Liver (tissue), 9 donors: Measurements from ENCODE around the gene PNMA8A. TPM values are rescaled to one million over a fixed set of nuclear protein-coding genes. Genes with fewer than 3 reads are reported as not detected.

Experiments
- DNase-seq: peaks from one replicate; pipeline ENCODE4 v3.0.0-alpha.2; 2017; ENCODE audit warnings: low spot score
- H3K27ac ChIP-seq, 2 donors: one replicate each; pipeline ENCODE4 v1.7.0; 2013; ENCODE audit warnings: inconsistent platforms in 2 of 2, low read length in 2 of 2, control low read depth in 1 of 2, low read depth in 1 of 2, mild to moderate bottlenecking in 1 of 2
- H3K27me3 ChIP-seq, 4 donors: one replicate each; pipeline versions ENCODE4 v1.6.1 to v1.7.0; 2013; ENCODE audit warnings: low read length in 3 of 4, inconsistent platforms in 1 of 4, mild to moderate bottlenecking in 1 of 4, moderate library complexity in 1 of 4; ENCODE audit not compliant: control insufficient read depth in 4 of 4, insufficient read depth in 4 of 4
- H3K36me3 ChIP-seq, 4 donors: one replicate each; pipeline versions ENCODE4 v1.6.1 to v1.7.0; 2013; ENCODE audit warnings: low read length in 3 of 4, mild to moderate bottlenecking in 3 of 4, low read depth in 1 of 4, moderate library complexity in 1 of 4; ENCODE audit not compliant: control insufficient read depth in 4 of 4, insufficient read depth in 3 of 4
- H3K4me1 ChIP-seq, 4 donors: one replicate each; pipeline versions ENCODE4 v1.6.1 to v1.7.0; 2013; ENCODE audit warnings: low read length in 3 of 4, mild to moderate bottlenecking in 3 of 4, moderate library complexity in 1 of 4; ENCODE audit not compliant: control insufficient read depth in 4 of 4, insufficient read depth in 4 of 4
- H3K4me3 ChIP-seq, 3 donors: one replicate each; pipeline versions ENCODE4 v1.6.1 to v1.7.0; 2013; ENCODE audit warnings: low read length in 3 of 3, control low read depth in 1 of 3, low read depth in 1 of 3, mild to moderate bottlenecking in 1 of 3
- H3K9ac ChIP-seq, 2 donors: one replicate each; pipeline ENCODE4 v1.7.0; 2013; ENCODE audit warnings: low read length in 2 of 2, mild to moderate bottlenecking in 2 of 2, moderate library complexity in 2 of 2, control low read depth in 1 of 2, low read depth in 1 of 2
- H3K9me3 ChIP-seq, 4 donors: one replicate each; pipeline versions ENCODE4 v1.6.1 to v1.7.0; 2013; ENCODE audit warnings: low read length in 3 of 4; ENCODE audit not compliant: control insufficient read depth in 4 of 4
- CTCF ChIP-seq: fragments of 150-350 bp; IDR thresholded peaks from 2 replicates; pipeline ENCODE4 v1.5.1; 2017; ENCODE audit warnings: improper control_type of control experiment, low read depth, low read length; ENCODE audit not compliant: missing input control
- EGR1 ChIP-seq, 2 donors: IDR thresholded peaks; 2 replicates each; pipeline ENCODE4 v1.6.1; 2016 to 2018; ENCODE audit warnings: antibody characterized with exemption in 2 of 2, low read depth in 2 of 2
- FOXA1 ChIP-seq: IDR thresholded peaks from 2 replicates; pipeline ENCODE4 v1.6.1; 2016; ENCODE audit warnings: antibody characterized with exemption
- FOXA2 ChIP-seq: IDR thresholded peaks from 2 replicates; pipeline ENCODE4 v1.6.1; 2016; ENCODE audit warnings: antibody characterized with exemption
- GABPA ChIP-seq, 2 donors: IDR thresholded peaks in 1 of 2; conservative IDR thresholded peaks in 1 of 2; 2 replicates each; pipeline ENCODE4 v1.6.1; 2016; ENCODE audit warnings: antibody characterized with exemption in 2 of 2, mild to moderate bottlenecking in 1 of 2, moderate library complexity in 1 of 2
- HNF4A ChIP-seq, 2 donors: conservative IDR thresholded peaks; 2 replicates each; pipeline ENCODE4 v1.6.1; 2016; ENCODE audit warnings: antibody characterized with exemption in 2 of 2, mild to moderate bottlenecking in 2 of 2
- HNF4G ChIP-seq: IDR thresholded peaks from 2 replicates; pipeline ENCODE4 v1.6.1; 2016; ENCODE audit warnings: antibody characterized with exemption
- JUND ChIP-seq, 2 donors: IDR thresholded peaks; 2 replicates each; pipeline ENCODE4 v1.6.1; 2016; ENCODE audit warnings: antibody characterized with exemption in 2 of 2
- MAX ChIP-seq: IDR thresholded peaks from 2 replicates; pipeline ENCODE4 v1.6.1; 2016; ENCODE audit warnings: antibody characterized with exemption
- NR2F2 ChIP-seq: IDR thresholded peaks from 2 replicates; pipeline ENCODE4 v1.6.1; 2016; ENCODE audit warnings: antibody characterized with exemption
- RAD21 ChIP-seq, 2 donors: IDR thresholded peaks; 2 replicates each; pipeline ENCODE4 v1.6.1; 2016; ENCODE audit warnings: antibody characterized with exemption in 2 of 2, mild to moderate bottlenecking in 2 of 2
- RXRA ChIP-seq, 2 donors: IDR thresholded peaks; 2 replicates each; pipeline ENCODE4 v1.6.1; 2017 to 2018; ENCODE audit warnings: antibody characterized with exemption in 2 of 2, mild to moderate bottlenecking in 1 of 2
- SP1 ChIP-seq: IDR thresholded peaks from 2 replicates; pipeline ENCODE4 v1.6.1; 2018; ENCODE audit warnings: antibody characterized with exemption, mild to moderate bottlenecking
- TAF1 ChIP-seq: conservative IDR thresholded peaks from 2 replicates; pipeline ENCODE4 v1.6.1; 2016; ENCODE audit warnings: antibody characterized with exemption, mild to moderate bottlenecking
- YY1 ChIP-seq: IDR thresholded peaks from 2 replicates; pipeline ENCODE4 v1.6.1; 2016; ENCODE audit warnings: antibody characterized with exemption, mild to moderate bottlenecking
- WGBS: extraction: QIAGEN DNeasy Blood & Tissue Kit; methylation state at CpG from one replicate; pipeline ENCODE4 v1.1.7; 2013; 5-methylcytosine and 5-hydroxymethylcytosine counted together
- polyA plus RNA-seq, 2 donors: library from polyadenylated mRNA; stranded (reverse) in 1 of 2; unstranded in 1 of 2; fragments of 200-250 nt in 1 of 2; fragments of >200 nt in 1 of 2; fragmentation: Nextera tagmentation in 1 of 2; extraction: Ambion mirVana in 1 of 2; gene quantifications; one replicate each; pipeline versions ENCODE4 v1.2.1 to v1.2.3, GENCODE V29; 2013 to 2015
- total RNA-seq, 2 donors: library from RNA; depleted of rRNA; stranded (reverse); fragments of >200 nt; gene quantifications; one replicate each; pipeline ENCODE4 v1.2.3, GENCODE V29; 2014
- TF ChIP-seq, protein P1 (sequence below): IDR thresholded peaks from 2 replicates; pipeline ENCODE4 v1.6.1; 2016; ENCODE audit warnings: antibody characterized with exemption, mild to moderate bottlenecking
- TF ChIP-seq, protein P2 (sequence below): IDR thresholded peaks from 2 replicates; pipeline ENCODE4 v1.6.1; 2016; ENCODE audit warnings: antibody characterized with exemption
- TF ChIP-seq, protein P3 (sequence below): IDR thresholded peaks from 2 replicates; pipeline ENCODE4 v1.6.1; 2016; ENCODE audit warnings: antibody characterized with exemption
- donor health status: healthy.
- donor health status: healthy.
- donor health status: healthy.
- donor health status: healthy.
- donor health status: healthy.

PNMA8A gene
- total and polyA plus RNA-seq, 4 donors, result 0.17 to 0.93 (median 0.22) TPM; not detected in 1

DNA sequence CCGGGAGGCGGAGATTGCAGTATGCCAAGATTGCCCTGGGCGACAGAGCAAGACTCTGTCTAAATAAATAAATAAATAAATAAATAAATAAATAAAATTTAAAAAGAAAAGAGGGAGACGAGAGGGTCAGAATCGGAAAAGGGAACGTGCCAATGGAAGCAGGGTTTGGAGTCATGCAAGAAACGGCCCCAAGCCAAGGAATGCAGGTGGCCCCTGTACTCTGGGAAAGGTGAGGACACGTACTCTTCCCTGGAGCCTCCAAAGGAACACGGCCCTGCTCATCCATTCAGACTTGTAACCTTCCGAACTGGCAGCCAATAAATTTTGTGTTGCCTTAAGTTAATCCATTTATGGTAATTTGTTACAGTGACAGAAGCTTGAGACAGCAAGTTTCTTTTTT lies 22.8 kb downstream of the PNMA8A start:
- no peaks in the 10 kb centered on the region for H3K27me3 ChIP-seq
- no peaks in the 10 kb centered on the region for H3K36me3 ChIP-seq
- 93% methylated on average over 10 of the region's 10 CpGs for WGBS
- no peak for DNase-seq
- H3K4me1 ChIP-seq, result no peaks in the 10 kb centered on the region
- no peaks in the 10 kb centered on the region for H3K9me3 ChIP-seq
- no peak overlapping the region for H3K4me3 ChIP-seq
- no peak overlapping the region for H3K9ac ChIP-seq
- no peak for TF ChIP-seq HNF4A (conservative IDR thresholded peaks at IDR 0.05)
- no peak for TF ChIP-seq GABPA (IDR thresholded peaks at IDR 0.05 in 1 of 2, conservative IDR thresholded peaks at IDR 0.05 in 1 of 2)
- TF ChIP-seq SP1, result no peak
- TF ChIP-seq RAD21 (IDR thresholded peaks at IDR 0.05), result no peak
- TF ChIP-seq FOXA2, result no peak
- TF ChIP-seq, protein P1, sequence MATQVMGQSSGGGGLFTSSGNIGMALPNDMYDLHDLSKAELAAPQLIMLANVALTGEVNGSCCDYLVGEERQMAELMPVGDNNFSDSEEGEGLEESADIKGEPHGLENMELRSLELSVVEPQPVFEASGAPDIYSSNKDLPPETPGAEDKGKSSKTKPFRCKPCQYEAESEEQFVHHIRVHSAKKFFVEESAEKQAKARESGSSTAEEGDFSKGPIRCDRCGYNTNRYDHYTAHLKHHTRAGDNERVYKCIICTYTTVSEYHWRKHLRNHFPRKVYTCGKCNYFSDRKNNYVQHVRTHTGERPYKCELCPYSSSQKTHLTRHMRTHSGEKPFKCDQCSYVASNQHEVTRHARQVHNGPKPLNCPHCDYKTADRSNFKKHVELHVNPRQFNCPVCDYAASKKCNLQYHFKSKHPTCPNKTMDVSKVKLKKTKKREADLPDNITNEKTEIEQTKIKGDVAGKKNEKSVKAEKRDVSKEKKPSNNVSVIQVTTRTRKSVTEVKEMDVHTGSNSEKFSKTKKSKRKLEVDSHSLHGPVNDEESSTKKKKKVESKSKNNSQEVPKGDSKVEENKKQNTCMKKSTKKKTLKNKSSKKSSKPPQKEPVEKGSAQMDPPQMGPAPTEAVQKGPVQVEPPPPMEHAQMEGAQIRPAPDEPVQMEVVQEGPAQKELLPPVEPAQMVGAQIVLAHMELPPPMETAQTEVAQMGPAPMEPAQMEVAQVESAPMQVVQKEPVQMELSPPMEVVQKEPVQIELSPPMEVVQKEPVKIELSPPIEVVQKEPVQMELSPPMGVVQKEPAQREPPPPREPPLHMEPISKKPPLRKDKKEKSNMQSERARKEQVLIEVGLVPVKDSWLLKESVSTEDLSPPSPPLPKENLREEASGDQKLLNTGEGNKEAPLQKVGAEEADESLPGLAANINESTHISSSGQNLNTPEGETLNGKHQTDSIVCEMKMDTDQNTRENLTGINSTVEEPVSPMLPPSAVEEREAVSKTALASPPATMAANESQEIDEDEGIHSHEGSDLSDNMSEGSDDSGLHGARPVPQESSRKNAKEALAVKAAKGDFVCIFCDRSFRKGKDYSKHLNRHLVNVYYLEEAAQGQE, result no peak
- no peak for TF ChIP-seq RXRA (IDR thresholded peaks at IDR 0.05)
- TF ChIP-seq EGR1 (IDR thresholded peaks at IDR 0.05; ENCODE audit: low read depth in 2 of 2), result no peak
- no peak for TF ChIP-seq TAF1
- no peak for TF ChIP-seq FOXA1
- no peak for TF ChIP-seq NR2F2
- TF ChIP-seq YY1, result no peak
- H3K27ac ChIP-seq, result no peak overlapping the region

GRCh38 chr19:46447824-46448223 lies 23.5 kb downstream of the PNMA8A start:
- H3K27ac ChIP-seq, result no peak overlapping the region
- no peaks in the 10 kb centered on the region for H3K9me3 ChIP-seq
- 69% methylated on average over 5 of the region's 5 CpGs for WGBS
- no peak overlapping the region for H3K9ac ChIP-seq
- H3K4me3 ChIP-seq, result no peak overlapping the region
- no peak for DNase-seq
- TF ChIP-seq JUND (IDR thresholded peaks at IDR 0.05), result no peak
- TF ChIP-seq, protein P2, sequence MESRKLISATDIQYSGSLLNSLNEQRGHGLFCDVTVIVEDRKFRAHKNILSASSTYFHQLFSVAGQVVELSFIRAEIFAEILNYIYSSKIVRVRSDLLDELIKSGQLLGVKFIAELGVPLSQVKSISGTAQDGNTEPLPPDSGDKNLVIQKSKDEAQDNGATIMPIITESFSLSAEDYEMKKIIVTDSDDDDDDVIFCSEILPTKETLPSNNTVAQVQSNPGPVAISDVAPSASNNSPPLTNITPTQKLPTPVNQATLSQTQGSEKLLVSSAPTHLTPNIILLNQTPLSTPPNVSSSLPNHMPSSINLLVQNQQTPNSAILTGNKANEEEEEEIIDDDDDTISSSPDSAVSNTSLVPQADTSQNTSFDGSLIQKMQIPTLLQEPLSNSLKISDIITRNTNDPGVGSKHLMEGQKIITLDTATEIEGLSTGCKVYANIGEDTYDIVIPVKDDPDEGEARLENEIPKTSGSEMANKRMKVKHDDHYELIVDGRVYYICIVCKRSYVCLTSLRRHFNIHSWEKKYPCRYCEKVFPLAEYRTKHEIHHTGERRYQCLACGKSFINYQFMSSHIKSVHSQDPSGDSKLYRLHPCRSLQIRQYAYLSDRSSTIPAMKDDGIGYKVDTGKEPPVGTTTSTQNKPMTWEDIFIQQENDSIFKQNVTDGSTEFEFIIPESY, result no peak
- TF ChIP-seq NR2F2, result no peak
- H3K4me1 ChIP-seq, result no peaks in the 10 kb centered on the region
- no peaks in the 10 kb centered on the region for H3K27me3 ChIP-seq
- H3K36me3 ChIP-seq, result no peaks in the 10 kb centered on the region

- Histone ChIP-seq H3K27me3 (no peaks in the 10 kb centered on the region), H3K9me3 (no peaks in the 10 kb centered on the region), H3K36me3 (no peaks in the 10 kb centered on the region), H3K4me3 (no peak overlapping the region), H3K9ac (no peak overlapping the region), H3K27ac (no peak overlapping the region), H3K4me1 (no peaks in the 10 kb centered on the region)
- WGBS, result 46% methylated on average over 3 of the region's 3 CpGs
- no peak for DNase-seq
- no peak for TF ChIP-seq SP1
- TF ChIP-seq EGR1 (IDR thresholded peaks at IDR 0.05; ENCODE audit: low read depth in 2 of 2), result no peak
- TF ChIP-seq RXRA (IDR thresholded peaks at IDR 0.05), result no peak
- no peak for TF ChIP-seq CTCF
- TF ChIP-seq FOXA1, result no peak
- no peak for TF ChIP-seq HNF4G
- no peak for TF ChIP-seq FOXA2
- TF ChIP-seq, protein P2, result no peak
- no peak for TF ChIP-seq HNF4A (conservative IDR thresholded peaks at IDR 0.05)
- no peak for TF ChIP-seq TAF1
- TF ChIP-seq, protein P3, sequence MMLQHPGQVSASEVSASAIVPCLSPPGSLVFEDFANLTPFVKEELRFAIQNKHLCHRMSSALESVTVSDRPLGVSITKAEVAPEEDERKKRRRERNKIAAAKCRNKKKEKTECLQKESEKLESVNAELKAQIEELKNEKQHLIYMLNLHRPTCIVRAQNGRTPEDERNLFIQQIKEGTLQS, result no peak
- TF ChIP-seq RAD21 (IDR thresholded peaks at IDR 0.05), result no peak
- no peak for TF ChIP-seq MAX
- TF ChIP-seq NR2F2, result no peak
- no peak for TF ChIP-seq YY1
These were observed 24.4 kb downstream of the PNMA8A start for GRCh38 chr19:46447006-46447405.
